ENCODE measurements around the gene STAT5A. TPM values are rescaled to one million over a fixed set of nuclear protein-coding genes. Genes with fewer than 3 reads are reported as not detected.

Gene STAT5A
- total RNA-seq, 1 donor, result 25.2 TPM

GRCh38 chr17:42270596-42270995 is 17.7 kb upstream of the STAT5A start:
- no peak overlapping the region for H3K4me3 ChIP-seq (ENCODE audit: low read depth, low read length)
- TF ChIP-seq CTCF (IDR thresholded peaks at IDR 0.05; ENCODE audit: insufficient read depth, low read length), result no peak
- DNase-seq (ENCODE audit: low read depth), result no peak

GRCh38 chr17:42271006-42271778 is 17.1 kb upstream of the STAT5A start:
- no peak for DNase-seq (ENCODE audit: low read depth)
- TF ChIP-seq CTCF (IDR thresholded peaks at IDR 0.05; ENCODE audit: insufficient read depth, low read length), result no peak
- H3K4me3 ChIP-seq (ENCODE audit: low read depth, low read length), result no peak overlapping the region

- TF ChIP-seq CTCF (IDR thresholded peaks at IDR 0.05; ENCODE audit: insufficient read depth, low read length), result no peak
- DNase-seq (ENCODE audit: low read depth), result no peak
- no peak overlapping the region for H3K4me3 ChIP-seq (ENCODE audit: low read depth, low read length)
Measured at GRCh38 chr17:42271779-42272035, 16.6 kb upstream of the STAT5A start.

- H3K4me3 ChIP-seq (ENCODE audit: low read depth, low read length), result no peak overlapping the region
- DNase-seq (ENCODE audit: low read depth), result no peak
- no peak for TF ChIP-seq CTCF (IDR thresholded peaks at IDR 0.05; ENCODE audit: insufficient read depth, low read length)
Measured at GRCh38 chr17:42272162-42272907, 16.0 kb upstream of the STAT5A start.

GRCh38 chr17:42273474-42274252 is 14.6 kb upstream of the STAT5A start:
- no peak for TF ChIP-seq CTCF (IDR thresholded peaks at IDR 0.05; ENCODE audit: insufficient read depth, low read length)
- no peak overlapping the region for H3K4me3 ChIP-seq (ENCODE audit: low read depth, low read length)
- DNase-seq (ENCODE audit: low read depth), result no peak

GRCh38 chr17:42274253-42274542 is 14.1 kb upstream of the STAT5A start:
- DNase-seq (ENCODE audit: low read depth), result no peak
- no peak overlapping the region for H3K4me3 ChIP-seq (ENCODE audit: low read depth, low read length)
- TF ChIP-seq CTCF (IDR thresholded peaks at IDR 0.05; ENCODE audit: insufficient read depth, low read length), result no peak

Data from fibroblast of the aortic adventitia (primary cell).